Transverse colon (tissue), 4 donors: ENCODE results near the gene MTHFD1.

Experiments
- CTCF ChIP-seq, 5 experiments: fragments of 200-600 bp in 3 of 5; fragments of 450-650 bp in 2 of 5; sonication (generic) in 3 of 5; IDR thresholded peaks; 1 replicate in 2 of 5; 2 replicates in 3 of 5; pipeline ENCODE4 v1.5.1; 2016 to 2017; ENCODE audit warnings: antibody characterized with exemption in 5 of 5, inconsistent platforms in 3 of 5, mild to moderate bottlenecking in 2 of 5, moderate library complexity in 1 of 5
- EP300 ChIP-seq: sonication (generic); formaldehyde crosslinking; IDR thresholded peaks from one replicate; pipeline ENCODE4 v1.6.1; 2017; ENCODE audit warnings: antibody characterized with exemption, low read depth
- POLR2A ChIP-seq: fragments of 450-650 bp; IDR thresholded peaks from one replicate; pipeline ENCODE4 v1.6.1; 2016; ENCODE audit warnings: antibody characterized with exemption, mild to moderate bottlenecking, moderate library complexity
- POLR2AphosphoS5 ChIP-seq, 3 donors: sonication (generic); formaldehyde crosslinking; IDR thresholded peaks; one replicate each; pipeline ENCODE4 v1.6.1; 2016; ENCODE audit warnings: antibody characterized with exemption in 3 of 3

GRCh38 chr14:64463195-64463594, 75.0 kb downstream of the MTHFD1 start:
- TF ChIP-seq EP300, result no peak
- TF ChIP-seq CTCF (IDR thresholded peaks at IDR 0.05), result no peak
- no peak for TF ChIP-seq POLR2AphosphoS5 (IDR thresholded peaks at IDR 0.05)
- no peak for TF ChIP-seq POLR2A
